Stimulated activated CD4-positive, alpha-beta T cell treated with anti-CD3 and anti-CD28 coated beads, TNF-alpha, amount 100 ng/mL, for 4 hours (primary cell): ENCODE data around the gene ASB12.

ENCODE experiments used
- DNase-seq, 3 experiments: peaks; one replicate each; pipeline ENCODE4 v3.0.0-alpha.2; 2020; ENCODE audit warnings: low read depth in 3 of 3

Gene ASB12

GRCh38 chrX:64186974-64187761, 43.2 kb downstream of the ASB12 start:
- DNase-seq = no peak

GRCh38 chrX:64184396-64184795, 46.0 kb downstream of the ASB12 start:
- DNase-seq = no peak

- no peak for DNase-seq
These were observed 48.2 kb downstream of the ASB12 start for GRCh38 chrX:64182208-64182607.

- DNase-seq = no peak
These were observed 53.5 kb downstream of the ASB12 start for GRCh38 chrX:64176876-64177275.
